BJ (cell line): ENCODE data around the gene CIBAR2. TPM values are rescaled to one million over a fixed set of nuclear protein-coding genes. Genes with fewer than 3 reads are reported as not detected.

Source experiments
- CTCF ChIA-PET: fragments of 350-600 bp; formaldehyde crosslinking; extraction: SDS; loops from one replicate; lab custom pipeline; 2021; ENCODE audit warnings: antibody characterized with exemption, inconsistent platforms; lab: Yijun Ruan, JAX
- POLR2A ChIA-PET: fragments of 300-600 bp; sonication (Branson Sonifier 250); formaldehyde crosslinking; extraction: SDS; loops from one replicate; lab custom pipeline; 2021; ENCODE audit warnings: antibody characterized with exemption; lab: Charles Lee
- DNase-seq: peaks from one replicate; pipeline ENCODE4 v3.0.0-alpha.2; 2011; ENCODE audit warnings: low read depth
- H3K27me3 ChIP-seq: 2 replicates; pipeline ENCODE4 v1.6.0; 2011; ENCODE audit warnings: low read length; ENCODE audit not compliant: control insufficient read depth, insufficient read depth
- H3K36me3 ChIP-seq: 2 replicates; pipeline ENCODE4 v1.5.1; 2011; ENCODE audit warnings: low read length; ENCODE audit not compliant: control insufficient read depth, insufficient read depth
- H3K4me3 ChIP-seq: 2 replicates; pipeline ENCODE4 v1.5.1; 2011; ENCODE audit warnings: low read depth, mild to moderate bottlenecking, control low read depth, low read length
- polyA plus RNA-seq: library from polyadenylated mRNA; depleted of rRNA; stranded (reverse); fragments of >200 nt; gene quantifications from 2 replicates; pipeline ENCODE4 v1.2.3, GENCODE V29; 2011
- TF ChIP-seq, protein P1 (sequence below): IDR thresholded peaks from 2 replicates; pipeline ENCODE4 v1.5.1; 2011; ENCODE audit warnings: low read depth, mild to moderate bottlenecking, control low read depth, inconsistent platforms, low read length, moderate library complexity; ENCODE audit not compliant: insufficient read depth

CIBAR2 gene
- polyA plus RNA-seq, 1 experiment = 0.05 TPM

DNA sequence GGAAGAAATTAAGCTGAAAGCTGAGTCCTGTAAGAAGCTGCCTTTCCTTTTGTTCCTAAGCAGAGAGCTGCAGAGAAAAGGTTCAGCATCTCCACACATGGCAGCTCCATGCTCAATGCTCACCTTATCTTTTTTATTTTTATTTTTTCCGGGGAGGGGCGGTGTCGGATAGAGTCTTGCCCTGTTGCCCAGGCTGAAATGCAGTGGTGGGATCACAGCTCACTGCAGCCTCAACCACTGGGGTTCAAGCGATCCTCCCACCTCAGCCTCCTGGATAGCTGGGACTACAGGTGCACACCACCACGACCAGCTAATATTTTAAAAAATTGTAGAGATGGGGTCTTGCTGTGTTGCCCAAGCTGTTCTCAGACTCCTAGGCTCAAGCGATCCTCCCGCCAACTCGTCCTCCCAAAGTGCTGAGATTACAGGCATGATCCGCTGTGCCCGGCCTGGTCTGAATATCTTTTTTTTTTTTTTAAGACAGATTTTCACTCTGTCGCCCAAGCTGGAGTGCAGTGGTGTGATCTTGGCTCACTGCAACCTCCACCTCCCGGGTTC, 28.3 kb upstream of the CIBAR2 start:
- POLR2A ChIA-PET = no interaction called here
- CTCF ChIA-PET = interaction anchor here (2.0 kb wide), 1 partner anchor 25 kb away, joined by 7 read pairs; no protein-coding TSS in a partner anchor
- no peaks in the 10 kb centered on the region for H3K36me3 ChIP-seq
- H3K4me3 ChIP-seq = no peak overlapping the region
- H3K27me3 ChIP-seq = no peaks in the 10 kb centered on the region
- TF ChIP-seq, protein P1, sequence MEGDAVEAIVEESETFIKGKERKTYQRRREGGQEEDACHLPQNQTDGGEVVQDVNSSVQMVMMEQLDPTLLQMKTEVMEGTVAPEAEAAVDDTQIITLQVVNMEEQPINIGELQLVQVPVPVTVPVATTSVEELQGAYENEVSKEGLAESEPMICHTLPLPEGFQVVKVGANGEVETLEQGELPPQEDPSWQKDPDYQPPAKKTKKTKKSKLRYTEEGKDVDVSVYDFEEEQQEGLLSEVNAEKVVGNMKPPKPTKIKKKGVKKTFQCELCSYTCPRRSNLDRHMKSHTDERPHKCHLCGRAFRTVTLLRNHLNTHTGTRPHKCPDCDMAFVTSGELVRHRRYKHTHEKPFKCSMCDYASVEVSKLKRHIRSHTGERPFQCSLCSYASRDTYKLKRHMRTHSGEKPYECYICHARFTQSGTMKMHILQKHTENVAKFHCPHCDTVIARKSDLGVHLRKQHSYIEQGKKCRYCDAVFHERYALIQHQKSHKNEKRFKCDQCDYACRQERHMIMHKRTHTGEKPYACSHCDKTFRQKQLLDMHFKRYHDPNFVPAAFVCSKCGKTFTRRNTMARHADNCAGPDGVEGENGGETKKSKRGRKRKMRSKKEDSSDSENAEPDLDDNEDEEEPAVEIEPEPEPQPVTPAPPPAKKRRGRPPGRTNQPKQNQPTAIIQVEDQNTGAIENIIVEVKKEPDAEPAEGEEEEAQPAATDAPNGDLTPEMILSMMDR = no peak
- DNase-seq = no peak

DNA sequence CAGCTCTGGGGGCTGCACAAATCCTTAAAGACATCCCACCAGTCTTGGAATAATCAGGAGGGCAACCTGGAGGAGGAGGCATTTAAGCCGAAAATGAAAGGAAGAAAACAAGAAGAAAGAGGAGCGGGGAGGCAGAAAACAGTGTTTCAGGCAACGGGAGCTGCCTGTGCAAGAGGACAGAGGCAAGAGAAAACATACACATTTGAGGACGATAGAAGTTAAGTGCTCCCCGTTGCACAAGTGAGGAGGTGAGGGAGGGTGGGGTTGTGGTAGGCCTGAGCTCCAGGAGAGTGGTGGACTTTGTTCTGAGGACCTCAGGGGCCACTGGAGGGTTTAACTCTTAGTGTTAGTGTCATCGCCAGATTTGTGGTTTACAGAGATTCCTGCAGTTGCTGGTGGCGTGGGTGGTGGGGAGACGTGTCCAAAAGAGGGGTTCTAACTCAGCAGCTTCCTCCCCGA, 27.6 kb upstream of the CIBAR2 start:
- ChIA-PET POLR2A (no interaction called here), CTCF (no interaction called here)
- H3K4me3 ChIP-seq = no peak overlapping the region
- no peaks in the 10 kb centered on the region for H3K36me3 ChIP-seq
- TF ChIP-seq, protein P1 = no peak
- H3K27me3 ChIP-seq = no peaks in the 10 kb centered on the region
- DNase-seq = no peak

DNA sequence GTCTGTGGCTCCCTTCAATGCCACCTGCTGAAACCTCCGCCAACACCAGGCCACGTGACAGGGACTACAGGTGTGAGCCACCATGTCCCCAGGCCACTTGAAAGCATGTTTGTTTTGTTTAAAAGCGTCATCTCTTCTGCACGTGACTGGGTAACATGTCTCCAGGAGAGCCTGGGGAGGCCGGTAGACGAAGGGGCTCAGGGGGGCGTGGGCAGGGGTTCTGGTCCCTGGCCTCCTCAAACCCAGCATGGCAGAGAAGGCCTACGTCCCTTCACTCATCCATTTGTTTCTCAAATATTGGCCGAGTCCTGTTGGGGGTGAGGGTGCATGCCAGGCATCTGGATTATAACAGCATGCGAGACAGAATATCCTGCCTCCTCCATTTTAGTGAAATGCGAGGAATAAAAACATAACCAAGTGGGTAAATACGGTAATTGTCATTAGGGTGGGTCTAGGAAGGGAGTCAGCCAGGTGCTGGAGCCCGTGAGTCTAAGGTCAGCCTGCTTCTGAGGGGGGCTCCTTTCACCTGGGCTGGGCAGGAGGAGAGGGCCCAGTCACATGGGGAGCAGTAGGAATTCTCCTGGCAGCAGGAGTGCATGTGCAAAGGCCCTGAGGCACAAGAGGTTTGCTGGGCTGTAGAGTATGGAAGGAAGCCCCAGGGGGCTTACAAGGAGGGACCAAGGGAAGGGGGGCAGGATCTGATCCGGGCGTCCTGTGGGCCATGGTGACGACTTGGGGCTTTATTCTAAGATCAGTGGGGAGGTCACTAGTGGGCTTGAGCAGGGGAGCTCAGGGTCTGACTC, 26.8 kb upstream of the CIBAR2 start:
- no peak for DNase-seq
- Histone ChIP-seq H3K36me3 (no peaks in the 10 kb centered on the region), H3K4me3 (no peak overlapping the region), H3K27me3 (no peaks in the 10 kb centered on the region)
- TF ChIP-seq, protein P1 = no peak
- POLR2A ChIA-PET = no interaction called here
- CTCF ChIA-PET = no interaction called here

DNA sequence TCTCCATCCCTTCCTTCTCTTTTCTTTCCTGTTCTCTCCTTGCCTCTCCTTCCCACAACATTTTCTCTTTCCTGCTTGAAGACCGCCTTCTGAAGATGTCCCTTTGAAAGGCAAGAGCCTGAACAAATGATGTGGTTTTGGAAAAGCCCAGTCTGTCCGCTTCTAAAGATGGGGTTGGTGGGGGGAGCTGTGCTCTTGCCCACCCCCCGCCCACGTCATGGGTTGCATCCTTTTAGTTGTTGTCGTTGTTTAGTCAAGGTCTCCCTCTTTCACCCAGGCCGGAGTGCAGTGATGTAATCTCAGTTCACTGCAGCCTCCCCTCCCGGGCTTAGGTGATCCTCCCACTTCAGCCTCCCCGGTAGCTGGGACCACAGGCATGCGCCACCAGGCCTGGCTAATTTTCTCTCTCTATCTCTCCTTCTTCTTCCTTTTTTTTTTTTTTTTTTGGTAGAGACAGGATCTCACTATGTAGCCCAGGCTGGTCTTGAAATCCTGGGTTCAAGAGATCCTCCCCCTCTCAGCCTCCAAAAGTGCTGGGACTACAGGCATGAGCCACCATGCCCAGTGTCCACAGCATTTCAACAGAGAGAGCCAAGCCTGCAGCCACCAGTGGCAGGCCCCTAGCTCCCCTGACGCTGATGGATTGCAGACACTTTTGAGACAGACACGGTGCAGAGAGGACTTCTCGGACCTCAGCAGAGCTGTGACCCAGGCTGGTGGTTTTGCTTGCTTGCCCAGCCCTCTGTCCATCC, 26.0 kb upstream of the CIBAR2 start:
- no peak for DNase-seq
- POLR2A ChIA-PET = no interaction called here
- CTCF ChIA-PET = no interaction called here
- H3K4me3 ChIP-seq = no peak overlapping the region; the same call in 1 of the 2 replicates
- no peaks in the 10 kb centered on the region for H3K36me3 ChIP-seq
- no peaks in the 10 kb centered on the region for H3K27me3 ChIP-seq
- TF ChIP-seq, protein P1 = no peak
